Duodenal mucosa (tissue), 2 donors: Measurements from ENCODE around the gene FKBP1B.
"Not testable (repeated sequence)": the region's sequence is repeated elsewhere in the genome, so short reads cannot be mapped to it uniquely, and the experiment has no call there.

Source experiments
- H3K27ac ChIP-seq: one replicate; pipeline ENCODE4 v1.7.0; 2013; ENCODE audit warnings: low read depth, low read length
- H3K27me3 ChIP-seq, 2 donors: one replicate each; pipeline ENCODE4 v1.7.0; 2013; ENCODE audit warnings: low read length in 2 of 2, control low read depth in 1 of 2; ENCODE audit not compliant: insufficient read depth in 2 of 2, control insufficient read depth in 1 of 2
- H3K36me3 ChIP-seq, 2 donors: one replicate each; pipeline ENCODE4 v1.7.0; 2013; ENCODE audit warnings: low read length in 2 of 2, control low read depth in 1 of 2; ENCODE audit not compliant: insufficient read depth in 2 of 2, control insufficient read depth in 1 of 2
- H3K4me1 ChIP-seq, 2 donors: one replicate each; pipeline ENCODE4 v1.7.0; 2013; ENCODE audit warnings: low read length in 2 of 2, control low read depth in 1 of 2; ENCODE audit not compliant: insufficient read depth in 2 of 2, control insufficient read depth in 1 of 2
- H3K4me3 ChIP-seq, 2 donors: one replicate each; pipeline ENCODE4 v1.7.0; 2013; ENCODE audit warnings: low read length in 2 of 2, low read depth in 1 of 2
- H3K9ac ChIP-seq, 2 donors: one replicate each; pipeline ENCODE4 v1.7.0; 2013; ENCODE audit warnings: low read length in 2 of 2, low read depth in 1 of 2
- H3K9me3 ChIP-seq, 2 donors: one replicate each; pipeline ENCODE4 v1.7.0; 2013; ENCODE audit warnings: low read length in 2 of 2, control low read depth in 1 of 2; ENCODE audit not compliant: control insufficient read depth in 1 of 2

Gene FKBP1B

DNA sequence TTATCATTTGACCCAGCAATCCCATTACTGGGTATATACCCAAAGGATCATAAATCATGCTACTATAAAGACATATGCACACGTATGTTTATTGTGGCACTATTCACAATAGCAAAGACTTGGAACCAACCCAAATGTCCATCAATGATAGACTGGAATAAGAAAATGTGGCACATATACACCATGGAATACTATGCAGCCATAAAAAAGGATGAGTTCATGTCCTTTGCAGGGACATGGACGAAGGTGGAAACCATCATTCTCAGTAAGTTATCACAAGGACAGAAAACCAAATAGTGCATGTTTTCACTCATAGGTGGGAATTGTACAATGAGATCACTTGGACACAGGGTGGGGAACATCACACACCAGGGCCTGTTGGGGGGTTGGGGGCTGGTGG is 51.2 kb downstream of the FKBP1B start:
- H3K27me3 ChIP-seq, H3K4me3 ChIP-seq, H3K27ac ChIP-seq, H3K4me1 ChIP-seq, H3K36me3 ChIP-seq, H3K9ac ChIP-seq, H3K9me3 ChIP-seq: not testable (repeated sequence)

DNA sequence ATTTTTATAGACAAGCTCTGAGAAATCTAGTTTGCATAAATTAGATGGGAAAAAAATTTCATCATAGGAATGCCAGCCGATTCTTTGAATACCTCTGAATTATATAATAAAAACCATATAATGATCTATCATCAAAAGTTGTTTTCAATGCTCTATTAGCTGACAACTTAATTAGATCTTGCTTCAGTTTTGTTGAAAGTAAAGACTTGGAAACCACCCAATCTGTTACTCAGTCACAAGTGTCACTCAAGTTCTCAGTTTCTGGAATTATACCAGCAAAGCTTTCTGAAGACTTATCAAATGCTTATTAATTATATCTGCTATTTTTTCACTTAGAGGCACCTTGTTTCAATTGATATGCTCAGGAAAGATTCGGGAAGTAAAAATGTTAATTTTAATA is 52.5 kb downstream of the FKBP1B start:
- H3K9me3 ChIP-seq = no peaks in the 10 kb centered on the region
- H3K36me3 ChIP-seq = no peaks in the 10 kb centered on the region
- H3K4me1 ChIP-seq = no peaks in the 10 kb centered on the region

DNA sequence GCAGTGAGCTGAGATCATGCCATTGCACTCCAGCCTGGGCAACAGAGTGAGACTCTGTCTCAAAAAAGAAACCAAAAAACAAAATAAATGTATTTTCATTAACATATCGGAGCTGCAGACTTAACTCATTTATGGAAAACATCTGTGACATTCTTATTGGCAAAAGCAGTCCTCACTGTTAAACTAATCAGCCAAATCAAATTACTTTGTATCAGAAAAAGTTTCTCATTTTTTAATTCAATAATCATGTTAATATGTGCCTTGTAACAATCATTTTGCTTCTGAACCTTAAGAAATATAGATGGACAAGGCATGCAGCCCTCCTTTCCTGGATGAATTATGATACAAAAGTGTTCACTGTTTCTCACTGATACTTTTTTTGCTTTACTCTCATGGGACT is 53.1 kb downstream of the FKBP1B start:
- Histone ChIP-seq H3K4me3 (no peak overlapping the region), H3K36me3 (no peaks in the 10 kb centered on the region), H3K27ac (no peak overlapping the region), H3K9me3 (no peaks in the 10 kb centered on the region), H3K4me1 (no peaks in the 10 kb centered on the region), H3K9ac (no peak overlapping the region), H3K27me3 (no peaks in the 10 kb centered on the region)

More for the DNA sequence above, 52.5 kb downstream of the FKBP1B start:
- no peak overlapping the region for H3K27ac ChIP-seq
- H3K27me3 ChIP-seq = no peaks in the 10 kb centered on the region
- no peak overlapping the region for H3K9ac ChIP-seq
- no peak overlapping the region for H3K4me3 ChIP-seq

DNA sequence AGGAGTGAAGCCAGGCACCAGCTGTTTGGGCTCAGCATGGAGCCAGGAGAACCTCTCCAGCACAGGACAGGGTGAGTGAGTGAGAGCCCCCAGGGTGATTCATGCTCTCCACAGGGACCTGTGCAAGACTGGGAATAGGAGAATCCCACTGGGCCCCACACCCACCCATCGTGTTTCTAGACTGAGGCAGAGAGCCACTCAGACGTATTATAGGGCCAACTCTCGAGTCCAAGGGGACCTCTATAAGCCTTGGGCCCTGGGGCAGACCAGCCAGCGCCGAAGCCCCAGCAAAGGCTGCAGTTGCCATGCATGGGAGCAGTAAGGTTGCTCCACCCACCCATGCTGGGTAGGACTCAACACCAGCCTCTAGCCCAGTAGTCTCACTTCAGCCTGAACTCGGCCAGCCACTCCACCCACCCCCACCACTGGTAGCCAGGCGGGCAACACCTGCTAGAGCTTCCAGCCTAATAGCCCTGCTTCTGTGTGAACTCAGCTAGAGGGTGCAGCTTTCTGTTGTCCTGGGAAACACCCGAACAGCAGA is 54.6 kb downstream of the FKBP1B start:
- no peak overlapping the region for H3K9ac ChIP-seq

DNA sequence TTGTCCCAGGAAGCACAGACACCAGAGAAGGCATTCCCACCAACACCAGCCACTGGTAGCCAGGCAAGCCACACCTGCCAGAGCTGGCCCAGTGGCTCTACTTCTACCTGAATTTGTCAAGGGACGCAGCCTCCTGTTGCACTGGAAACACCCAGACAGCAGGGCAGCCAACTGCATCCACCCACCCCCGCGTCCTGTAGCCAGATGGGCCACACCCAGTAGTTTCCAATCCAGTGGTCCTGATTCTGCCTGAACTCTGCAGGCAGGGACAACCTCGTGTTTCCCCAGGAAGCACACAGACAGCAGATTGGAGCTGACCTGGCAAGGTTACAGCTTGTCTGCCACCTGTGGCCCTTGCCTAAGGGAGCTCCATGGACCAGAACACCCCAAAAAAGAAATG is 55.4 kb downstream of the FKBP1B start:
- H3K9me3 ChIP-seq = no peaks in the 10 kb centered on the region
- H3K4me1 ChIP-seq = no peaks in the 10 kb centered on the region
- no peaks in the 10 kb centered on the region for H3K36me3 ChIP-seq
- no peak overlapping the region for H3K9ac ChIP-seq
- H3K27me3 ChIP-seq = no peaks in the 10 kb centered on the region
- H3K4me3 ChIP-seq = no peak overlapping the region
- no peak overlapping the region for H3K27ac ChIP-seq

More for the DNA sequence above, 54.6 kb downstream of the FKBP1B start:
- Histone ChIP-seq H3K9me3 (no peaks in the 10 kb centered on the region), H3K4me3 (no peak overlapping the region), H3K4me1 (no peaks in the 10 kb centered on the region), H3K36me3 (no peaks in the 10 kb centered on the region), H3K27me3 (no peaks in the 10 kb centered on the region), H3K27ac (no peak overlapping the region)

DNA sequence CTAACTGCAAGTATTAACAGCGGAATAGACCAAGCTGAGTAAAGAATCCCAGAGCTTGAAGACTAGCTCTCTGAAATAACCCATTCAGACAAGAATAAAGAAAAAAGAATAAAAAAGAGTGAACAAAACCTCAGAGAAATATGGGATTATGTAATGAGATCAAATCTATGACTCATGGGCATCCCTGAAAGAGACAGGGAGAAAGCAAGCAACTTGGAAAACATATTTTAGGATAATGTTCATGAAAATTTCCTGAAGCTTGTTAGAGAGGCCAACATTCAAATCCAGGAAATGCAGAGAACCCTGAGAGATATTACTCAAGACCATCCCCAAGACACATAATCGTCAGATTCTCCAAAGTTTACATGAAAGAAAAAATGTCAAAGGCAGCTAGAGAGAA is 56.3 kb downstream of the FKBP1B start:
- Histone ChIP-seq H3K27me3 (no peaks in the 10 kb centered on the region), H3K9ac (no peak overlapping the region), H3K4me1 (no peaks in the 10 kb centered on the region), H3K9me3 (no peaks in the 10 kb centered on the region), H3K4me3 (no peak overlapping the region), H3K36me3 (no peaks in the 10 kb centered on the region), H3K27ac (no peak overlapping the region)

DNA sequence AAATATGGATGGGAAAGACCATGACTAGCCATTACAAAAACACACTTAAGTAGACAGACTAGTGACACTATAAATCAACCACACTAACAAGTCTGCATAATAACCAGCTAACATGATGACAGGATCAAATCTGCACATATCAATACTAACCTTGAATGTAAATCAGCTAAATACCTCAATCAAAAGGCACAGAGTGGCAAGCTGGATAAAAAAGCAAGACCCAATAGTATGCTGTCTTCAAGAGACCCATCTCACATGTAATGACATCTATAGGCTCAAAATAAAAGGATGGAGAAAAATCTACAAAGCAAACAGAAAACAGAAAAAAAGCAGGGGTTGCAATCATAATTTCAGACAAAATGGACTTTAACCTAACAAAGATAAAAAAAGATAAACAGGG is 57.2 kb downstream of the FKBP1B start:
- no peaks in the 10 kb centered on the region for H3K4me1 ChIP-seq
- H3K9ac ChIP-seq = no peak overlapping the region
- H3K4me3 ChIP-seq = no peak overlapping the region
- no peaks in the 10 kb centered on the region for H3K36me3 ChIP-seq
- no peaks in the 10 kb centered on the region for H3K27me3 ChIP-seq
- no peak overlapping the region for H3K27ac ChIP-seq
- H3K9me3 ChIP-seq = no peaks in the 10 kb centered on the region

DNA sequence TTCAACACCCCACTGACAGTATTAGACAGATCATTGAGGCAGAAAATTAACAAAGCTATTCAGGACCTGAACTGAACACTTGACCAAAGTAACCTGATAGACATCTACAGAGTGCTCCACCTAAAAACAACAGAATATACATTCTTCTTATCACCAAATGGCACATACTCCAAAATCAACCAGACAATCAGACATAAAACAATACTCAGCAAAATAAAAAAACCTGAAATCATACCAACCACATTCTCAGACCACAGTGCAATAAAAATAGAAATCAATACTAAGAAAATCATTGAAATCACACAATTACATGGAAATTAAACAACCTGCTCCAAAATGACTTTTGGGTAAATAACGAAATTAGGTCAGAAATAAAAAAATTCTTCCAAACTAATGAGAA is 57.8 kb downstream of the FKBP1B start:
- H3K27me3 ChIP-seq = no peaks in the 10 kb centered on the region
- no peaks in the 10 kb centered on the region for H3K9me3 ChIP-seq
- no peaks in the 10 kb centered on the region for H3K36me3 ChIP-seq
- no peak overlapping the region for H3K4me3 ChIP-seq
- no peaks in the 10 kb centered on the region for H3K4me1 ChIP-seq
- H3K27ac ChIP-seq = no peak overlapping the region
- H3K9ac ChIP-seq = no peak overlapping the region

DNA sequence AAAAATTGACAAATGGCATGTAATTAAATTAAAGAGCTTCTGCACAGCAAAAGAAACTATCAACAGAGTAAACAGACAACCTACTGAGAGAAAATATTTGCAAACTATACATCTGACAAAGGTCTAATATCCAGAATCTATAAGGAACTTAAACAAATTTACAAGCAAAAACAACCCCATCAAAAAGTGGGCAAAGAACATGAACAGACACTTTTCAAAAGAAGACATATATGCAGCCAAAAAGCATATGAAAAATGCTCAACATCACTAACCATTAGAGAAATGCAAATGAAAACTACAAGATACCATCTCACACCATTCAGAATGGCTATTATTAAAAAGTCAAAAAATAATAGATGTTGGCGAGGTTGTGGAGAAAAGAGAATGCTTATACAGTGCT is 59.9 kb downstream of the FKBP1B start:
- H3K9me3 ChIP-seq, H3K4me3 ChIP-seq, H3K9ac ChIP-seq, H3K36me3 ChIP-seq, H3K4me1 ChIP-seq, H3K27ac ChIP-seq, H3K27me3 ChIP-seq: not testable (repeated sequence)

DNA sequence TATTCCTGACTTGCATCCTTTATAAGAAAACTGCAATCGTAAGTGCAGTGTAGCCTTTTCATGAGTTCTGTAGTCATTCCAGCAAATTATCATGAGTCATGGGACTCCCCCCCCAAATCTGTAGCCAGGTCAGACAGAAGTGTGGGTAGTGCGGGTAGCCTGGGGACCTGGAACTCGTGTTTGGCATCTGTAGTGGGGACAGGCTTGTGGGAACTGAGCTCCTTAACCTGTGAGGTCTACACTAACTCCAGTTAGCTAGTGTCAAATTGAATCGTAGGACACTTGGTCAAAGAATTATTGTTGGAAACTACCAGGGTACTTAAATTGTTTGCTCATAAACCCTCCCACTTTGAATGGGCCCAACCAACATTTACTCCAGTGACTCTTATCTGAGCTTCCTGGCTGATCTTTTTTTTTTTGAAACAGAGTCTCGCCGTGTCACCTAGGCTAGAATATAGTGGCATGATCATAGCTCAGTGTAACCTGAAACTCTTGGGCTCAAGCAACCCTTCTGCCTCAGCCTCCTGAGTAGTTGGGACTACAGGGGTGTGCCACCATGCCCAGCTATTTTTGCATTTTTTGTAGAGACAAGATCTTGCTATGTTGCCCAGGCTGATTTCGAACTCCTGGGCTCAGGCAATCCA is 61.2 kb downstream of the FKBP1B start:
- Histone ChIP-seq H3K27me3 (no peaks in the 10 kb centered on the region), H3K9me3 (no peaks in the 10 kb centered on the region), H3K27ac (no peak overlapping the region), H3K4me1 (no peaks in the 10 kb centered on the region), H3K36me3 (no peaks in the 10 kb centered on the region), H3K9ac (no peak overlapping the region), H3K4me3 (no peak overlapping the region)
